T-helper 2 cell treated with Interferon-gamma antibody and Interleukin-4, amounts not matched to agents 5 μg/mL and 100 μg/mL, for 36 hours (primary cell): ENCODE results near the gene CCNT1.
A peak's percentile ranks its signal among the peaks of the same experiment; 100 is the strongest.
"Not testable (repeated sequence)": the region's sequence is repeated elsewhere in the genome, so short reads cannot be mapped to it uniquely, and the experiment has no call there.

Source experiments
- DNase-seq: peaks from one replicate; pipeline ENCODE4 v3.0.0; 2021; ENCODE audit warnings: low spot score
- H3K27ac Mint-ChIP-seq: one replicate; pipeline ENCODE4 v1.8.0; 2021; ENCODE audit warnings: mild to moderate bottlenecking, mixed read lengths
- H3K27me3 Mint-ChIP-seq: one replicate; pipeline ENCODE4 v1.8.0; 2021; ENCODE audit warnings: low read depth, mixed read lengths
- H3K36me3 Mint-ChIP-seq: one replicate; pipeline ENCODE4 v1.8.0; 2021; ENCODE audit warnings: low read depth, mixed read lengths
- H3K4me1 Mint-ChIP-seq: one replicate; pipeline ENCODE4 v1.8.0; 2021; ENCODE audit warnings: low read depth, mixed read lengths
- H3K4me3 Mint-ChIP-seq: one replicate; pipeline ENCODE4 v1.8.0; 2022; ENCODE audit warnings: mild to moderate bottlenecking, moderate library complexity, mixed read lengths
- H3K9me3 Mint-ChIP-seq: one replicate; pipeline ENCODE4 v1.8.0; 2021; ENCODE audit warnings: mixed read lengths

CCNT1 gene

DNA sequence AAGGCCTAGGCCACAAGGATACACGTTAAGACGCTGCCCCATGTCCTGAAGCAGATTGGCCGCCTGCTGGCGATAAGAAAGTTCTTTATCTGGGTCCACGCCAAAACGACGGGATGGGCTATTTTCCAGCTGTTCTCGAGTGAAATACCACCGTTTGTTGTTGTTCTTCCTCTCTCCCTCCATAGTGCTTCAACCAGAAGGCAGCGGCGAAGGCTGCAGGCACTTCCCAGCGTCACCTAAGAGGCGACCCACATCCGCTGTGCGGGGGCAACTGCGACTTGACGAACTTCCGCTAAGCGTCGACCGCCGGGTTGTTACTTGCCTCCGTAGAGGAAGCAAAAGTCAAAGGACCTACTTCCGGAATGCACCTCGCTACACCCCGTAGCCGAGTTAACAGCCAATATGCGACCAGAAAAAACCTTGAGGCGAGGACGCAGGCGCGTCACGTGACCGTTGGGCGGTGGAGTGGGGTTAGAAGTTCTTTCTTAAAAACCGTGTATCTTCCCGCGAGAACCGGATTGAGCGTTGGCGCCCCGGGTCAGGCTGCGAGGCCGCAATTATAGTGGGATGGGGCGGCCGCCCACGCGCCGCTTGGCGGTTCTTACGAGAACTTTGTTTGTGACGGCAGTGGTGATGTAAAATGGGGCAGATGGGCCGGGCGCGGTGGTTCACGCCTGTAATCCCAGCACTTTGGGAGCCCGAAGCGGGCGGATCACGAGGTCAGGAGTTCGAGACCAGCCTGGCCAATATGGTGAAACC is at the start of gene CCNT1:
Gene CCNT1 (minus strand): TSS at position 215 of the 759 bp plus-strand sequence. CDS start 32 bp downstream, at position 183.
- peaks cover 24% of the 10 kb centered on the region for H3K4me1 Mint-ChIP-seq
- H3K36me3 Mint-ChIP-seq: peaks cover 43% of the 10 kb centered on the region
- H3K4me3 Mint-ChIP-seq: peak within 1 kb of the TSS; percentile 93
- peaks cover 3% of the 10 kb centered on the region for H3K27me3 Mint-ChIP-seq
- peak within 1 kb of the TSS; percentile 100 for H3K27ac Mint-ChIP-seq
- peaks cover 11% of the 10 kb centered on the region for H3K9me3 Mint-ChIP-seq
- peak; percentile 100 for DNase-seq

DNA sequence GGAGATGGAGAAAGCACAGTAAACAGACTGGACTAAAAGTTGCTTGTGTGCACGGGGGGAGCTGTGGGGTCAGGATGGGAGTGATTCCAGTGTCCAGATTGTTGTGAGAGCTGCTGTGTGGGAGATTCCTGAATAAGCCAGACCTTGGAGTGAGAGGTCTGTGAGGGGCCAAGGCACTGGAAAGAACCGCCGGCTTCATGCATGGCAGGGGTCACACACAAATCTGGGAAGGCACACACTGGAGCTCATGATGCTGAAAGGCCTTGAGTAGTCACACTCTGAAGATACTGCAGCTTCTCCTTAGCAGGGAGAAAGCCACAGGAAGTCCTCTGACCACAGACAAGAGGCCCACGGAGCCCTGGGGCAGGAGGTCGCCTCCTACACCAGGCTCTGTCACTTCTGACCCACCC is 49.3 kb upstream of the CCNT1 start:
- Mint-ChIP-seq H3K27me3 (no peaks in the 10 kb centered on the region), H3K36me3 (no peaks in the 10 kb centered on the region), H3K9me3 (no peaks in the 10 kb centered on the region), H3K4me3 (peak overlapping the region; percentile 58), H3K4me1 (peaks cover 18% of the 10 kb centered on the region), H3K27ac (peak overlapping the region; percentile 74)
- DNase-seq: peak; percentile 61

DNA sequence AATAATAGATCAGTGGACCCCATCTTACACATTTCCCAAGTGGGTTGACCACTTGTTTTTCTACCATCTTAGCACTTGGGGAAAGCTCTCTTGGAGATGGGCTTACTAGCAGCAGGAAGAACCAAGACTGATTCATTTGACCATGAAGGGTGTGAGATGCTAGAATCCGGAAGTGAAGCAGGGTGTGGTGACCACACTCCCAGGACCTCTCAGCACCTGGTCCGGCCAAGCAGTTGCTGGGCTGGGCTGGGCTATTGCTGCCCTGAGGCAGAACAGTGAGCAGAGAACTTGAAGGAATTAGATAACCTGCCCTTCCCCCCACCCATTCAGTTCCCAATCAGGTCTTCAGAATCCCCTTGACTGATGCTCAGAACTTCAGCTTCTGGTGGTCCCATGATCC is 48.0 kb upstream of the CCNT1 start:
- H3K4me1 Mint-ChIP-seq: peaks cover 18% of the 10 kb centered on the region
- no peak overlapping the region for H3K27ac Mint-ChIP-seq
- no peaks in the 10 kb centered on the region for H3K36me3 Mint-ChIP-seq
- no peaks in the 10 kb centered on the region for H3K9me3 Mint-ChIP-seq
- no peak for DNase-seq
- H3K27me3 Mint-ChIP-seq: no peaks in the 10 kb centered on the region
- H3K4me3 Mint-ChIP-seq: no peak overlapping the region

DNA sequence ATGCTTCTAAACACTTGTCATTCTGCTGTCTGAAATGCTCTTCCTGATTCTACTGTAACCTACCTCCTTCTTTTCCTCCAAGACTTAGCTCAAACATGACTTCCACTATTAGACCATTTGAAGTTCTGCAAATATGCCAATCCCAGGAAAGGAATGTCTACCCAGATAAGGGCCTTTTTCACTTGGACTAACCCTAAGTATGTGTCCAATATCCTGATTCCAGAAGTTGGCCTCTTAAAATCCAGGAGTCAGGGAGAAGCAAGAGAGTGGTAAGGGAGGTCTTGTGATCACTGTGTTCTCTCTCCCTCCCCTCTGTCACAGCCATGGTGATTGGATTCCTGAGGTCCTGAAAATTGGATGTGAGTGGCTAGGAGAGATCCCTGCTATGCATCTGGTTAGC is 42.2 kb upstream of the CCNT1 start:
- H3K36me3 Mint-ChIP-seq: no peaks in the 10 kb centered on the region
- H3K27ac Mint-ChIP-seq: no peak overlapping the region
- no peaks in the 10 kb centered on the region for H3K4me1 Mint-ChIP-seq
- H3K4me3 Mint-ChIP-seq: no peak overlapping the region
- no peaks in the 10 kb centered on the region for H3K9me3 Mint-ChIP-seq
- no peaks in the 10 kb centered on the region for H3K27me3 Mint-ChIP-seq
- DNase-seq: no peak

DNA sequence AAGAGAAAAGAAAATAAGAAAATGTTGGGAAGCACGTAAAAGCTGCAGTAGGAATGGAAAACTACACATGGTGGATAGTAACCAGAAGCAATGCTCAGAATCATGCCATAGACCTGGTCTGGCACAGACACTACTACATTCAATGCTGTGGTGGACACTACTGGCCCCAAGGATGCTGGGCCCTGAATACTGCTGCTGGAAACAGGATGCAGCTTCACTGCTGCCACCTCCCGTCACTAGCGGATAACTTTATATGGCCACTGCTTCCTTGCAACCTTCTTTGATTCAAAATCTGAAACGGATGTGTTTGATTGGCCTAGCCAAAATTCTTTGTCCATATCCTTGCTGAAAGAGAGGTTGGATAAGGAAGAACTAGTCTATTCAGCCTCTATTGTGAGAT is 41.7 kb upstream of the CCNT1 start:
- H3K27ac Mint-ChIP-seq: no peak overlapping the region
- no peaks in the 10 kb centered on the region for H3K27me3 Mint-ChIP-seq
- DNase-seq: no peak
- H3K4me3 Mint-ChIP-seq: no peak overlapping the region
- no peaks in the 10 kb centered on the region for H3K36me3 Mint-ChIP-seq
- H3K9me3 Mint-ChIP-seq: no peaks in the 10 kb centered on the region
- H3K4me1 Mint-ChIP-seq: no peaks in the 10 kb centered on the region

DNA sequence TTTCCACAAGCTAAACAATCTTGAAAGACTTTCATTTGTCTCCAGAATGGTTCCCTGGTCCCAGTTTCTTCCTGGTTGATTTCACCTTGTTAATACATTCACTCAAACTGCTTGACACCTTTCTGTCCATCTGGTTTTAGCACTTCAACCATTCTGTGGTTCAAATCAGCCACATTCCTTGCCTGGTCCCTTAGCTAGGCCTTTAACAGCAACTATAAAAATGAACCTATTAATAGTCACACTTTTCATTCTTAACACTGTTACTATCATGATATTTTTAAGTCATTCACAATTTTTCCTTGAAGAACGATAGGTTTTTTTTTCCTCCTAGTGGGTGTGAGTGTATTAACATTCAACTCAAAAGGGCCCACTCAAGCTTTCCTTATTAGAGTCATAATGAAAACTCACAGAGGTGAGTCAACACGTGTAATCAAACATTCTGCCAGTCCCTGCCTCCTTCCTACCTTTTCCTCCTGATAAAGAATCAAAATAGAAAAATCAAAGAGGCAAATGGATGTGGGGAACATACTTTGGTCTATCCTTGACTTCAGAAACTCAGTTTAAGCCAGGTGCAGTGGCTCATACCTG is 34.4 kb upstream of the CCNT1 start:
- Mint-ChIP-seq H3K4me1 (no peaks in the 10 kb centered on the region), H3K27me3 (peaks cover 7% of the 10 kb centered on the region), H3K9me3 (no peaks in the 10 kb centered on the region), H3K27ac (no peak overlapping the region), H3K36me3 (no peaks in the 10 kb centered on the region), H3K4me3 (no peak overlapping the region)
- peak; percentile 14 for DNase-seq

DNA sequence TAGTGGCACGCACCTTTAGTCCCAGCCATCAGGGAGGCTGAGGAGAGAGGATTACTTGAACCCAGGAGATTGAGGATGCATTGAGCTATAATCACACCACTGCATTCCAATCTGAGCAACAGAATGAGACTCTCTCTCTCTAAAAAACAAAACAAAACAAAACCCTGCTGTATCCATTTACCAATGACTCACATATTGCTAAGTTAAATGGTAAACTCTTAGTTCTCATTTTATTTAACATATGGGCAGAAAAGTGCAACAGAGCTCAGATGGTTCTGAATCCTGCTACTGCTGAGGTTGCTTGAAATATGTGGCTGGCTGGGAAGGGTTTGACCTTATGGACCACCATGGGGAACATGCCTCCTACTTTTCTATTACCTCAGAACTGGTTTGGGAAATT is 33.7 kb upstream of the CCNT1 start:
- H3K27ac Mint-ChIP-seq: no peak overlapping the region
- H3K27me3 Mint-ChIP-seq: peaks cover 7% of the 10 kb centered on the region
- DNase-seq: no peak
- H3K4me1 Mint-ChIP-seq: no peaks in the 10 kb centered on the region
- no peak overlapping the region for H3K4me3 Mint-ChIP-seq
- no peaks in the 10 kb centered on the region for H3K9me3 Mint-ChIP-seq
- no peaks in the 10 kb centered on the region for H3K36me3 Mint-ChIP-seq

DNA sequence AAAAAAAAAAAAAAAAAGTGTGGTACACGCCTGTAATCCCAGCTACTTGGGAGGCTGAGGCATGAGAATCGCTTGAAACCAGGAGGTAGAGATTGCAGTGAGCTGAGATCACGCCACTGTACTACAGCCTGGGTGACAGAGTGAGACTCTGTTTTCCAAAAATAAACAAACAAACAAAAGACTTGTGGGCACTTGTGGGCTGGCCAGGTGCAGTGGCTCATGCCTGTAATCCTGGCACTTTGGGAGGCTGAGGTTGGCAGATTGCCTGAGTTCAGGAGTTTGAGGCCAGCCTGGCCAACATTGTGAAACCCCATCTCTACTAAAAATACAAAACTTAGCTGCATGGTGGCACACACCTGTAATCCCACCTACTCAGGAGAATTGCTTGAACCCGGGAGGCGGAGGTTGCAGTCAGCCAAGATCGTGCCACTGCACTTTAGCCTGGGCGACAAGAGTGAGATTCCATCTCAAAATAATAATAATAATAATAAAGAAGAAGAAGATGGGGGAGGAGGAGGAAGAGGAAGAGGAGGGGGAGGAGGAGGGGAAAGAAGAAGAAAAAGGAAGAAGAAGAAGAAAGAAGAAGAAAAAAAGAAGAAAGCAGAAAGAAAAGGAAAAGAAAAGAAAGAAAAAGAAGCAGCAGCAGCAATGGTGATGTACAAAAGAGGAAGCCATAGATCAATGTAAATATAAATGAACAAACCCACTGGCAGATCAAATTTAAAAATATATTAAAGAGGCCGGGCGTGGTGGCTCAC is 27.9 kb upstream of the CCNT1 start:
- H3K4me3 Mint-ChIP-seq: no peak overlapping the region
- peaks cover 20% of the 10 kb centered on the region for H3K27me3 Mint-ChIP-seq
- no peaks in the 10 kb centered on the region for H3K9me3 Mint-ChIP-seq
- H3K27ac Mint-ChIP-seq: no peak overlapping the region
- no peaks in the 10 kb centered on the region for H3K4me1 Mint-ChIP-seq
- no peak for DNase-seq
- no peaks in the 10 kb centered on the region for H3K36me3 Mint-ChIP-seq

DNA sequence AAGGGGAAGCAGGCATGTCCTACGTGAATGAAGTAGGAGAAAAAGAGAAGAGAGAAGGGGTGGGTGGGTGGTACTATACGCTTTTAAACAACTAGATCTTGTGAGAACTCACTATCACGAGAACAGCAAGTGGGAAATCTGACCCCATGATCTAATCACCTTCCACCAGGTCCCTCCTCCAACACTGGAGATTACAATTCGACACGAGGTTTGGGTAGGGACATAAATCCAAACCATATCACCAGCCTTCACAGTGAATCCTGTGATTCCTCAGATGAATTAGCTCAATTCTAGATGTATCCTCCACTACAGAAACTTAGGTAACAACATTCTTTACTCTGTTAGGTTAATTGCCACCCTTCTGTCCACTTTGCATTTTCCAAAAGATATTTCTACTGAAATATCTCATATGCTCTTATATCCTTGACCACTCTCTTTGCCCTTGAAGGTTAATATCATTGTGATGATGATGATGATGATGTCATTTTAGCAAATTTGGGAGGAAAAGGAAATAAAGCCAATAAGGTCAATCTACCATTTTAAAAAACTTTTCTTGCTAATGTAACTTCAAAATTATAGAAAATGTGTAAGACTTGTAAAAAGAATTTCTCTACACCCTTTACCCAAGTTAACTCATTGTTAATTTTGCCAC is 23.2 kb upstream of the CCNT1 start:
- DNase-seq: no peak
- H3K27me3 Mint-ChIP-seq: peaks cover 26% of the 10 kb centered on the region
- no peak overlapping the region for H3K4me3 Mint-ChIP-seq
- H3K27ac Mint-ChIP-seq: no peak overlapping the region
- H3K36me3 Mint-ChIP-seq: no peaks in the 10 kb centered on the region
- H3K4me1 Mint-ChIP-seq: no peaks in the 10 kb centered on the region
- H3K9me3 Mint-ChIP-seq: no peaks in the 10 kb centered on the region

DNA sequence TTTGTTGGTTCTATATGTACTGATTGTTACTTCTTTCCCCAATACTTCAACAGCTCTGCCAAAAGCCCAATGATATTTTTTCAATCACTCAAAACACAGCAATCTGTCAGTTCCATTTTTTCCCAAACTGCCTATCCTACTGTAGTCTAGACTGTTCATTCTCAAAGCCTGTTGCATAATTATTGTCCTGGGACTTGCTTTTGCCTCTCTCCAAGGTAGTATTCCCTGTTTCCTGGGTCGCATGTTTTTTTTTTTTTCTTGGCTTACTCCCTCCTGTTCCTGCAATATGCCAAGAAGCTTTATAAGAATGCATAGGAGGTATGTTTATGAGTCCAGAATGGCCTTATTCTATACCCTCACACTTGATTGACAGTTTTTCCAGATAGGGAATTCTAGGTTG is 19.9 kb upstream of the CCNT1 start:
- H3K4me3 Mint-ChIP-seq: no peak overlapping the region
- no peak for DNase-seq
- H3K4me1 Mint-ChIP-seq: no peaks in the 10 kb centered on the region
- H3K9me3 Mint-ChIP-seq: no peaks in the 10 kb centered on the region
- H3K36me3 Mint-ChIP-seq: no peaks in the 10 kb centered on the region
- H3K27ac Mint-ChIP-seq: no peak overlapping the region
- peaks cover 24% of the 10 kb centered on the region for H3K27me3 Mint-ChIP-seq

DNA sequence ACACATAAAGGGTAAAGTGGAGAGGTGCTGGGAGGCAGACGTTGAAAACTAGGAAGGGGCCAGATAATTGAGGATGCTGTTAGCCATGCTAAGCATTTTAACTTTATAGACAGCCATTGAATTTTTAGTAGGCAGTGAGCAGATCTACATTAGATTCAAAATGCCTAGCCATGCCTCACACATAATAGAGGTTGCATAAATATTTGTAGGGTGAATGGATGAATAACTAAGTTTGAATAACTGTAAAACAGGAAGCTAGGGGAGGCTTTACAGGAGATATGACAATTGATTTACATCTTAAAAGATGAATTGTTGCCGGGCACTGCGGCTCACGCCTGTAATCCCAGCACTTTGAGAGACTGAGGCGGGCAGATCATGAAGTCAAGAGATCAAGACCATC is 12.3 kb upstream of the CCNT1 start:
- no peak for DNase-seq
- Mint-ChIP-seq H3K27me3 (peaks cover 5% of the 10 kb centered on the region), H3K9me3 (no peaks in the 10 kb centered on the region), H3K36me3 (no peaks in the 10 kb centered on the region), H3K4me1 (no peaks in the 10 kb centered on the region), H3K27ac (no peak overlapping the region), H3K4me3 (no peak overlapping the region)

DNA sequence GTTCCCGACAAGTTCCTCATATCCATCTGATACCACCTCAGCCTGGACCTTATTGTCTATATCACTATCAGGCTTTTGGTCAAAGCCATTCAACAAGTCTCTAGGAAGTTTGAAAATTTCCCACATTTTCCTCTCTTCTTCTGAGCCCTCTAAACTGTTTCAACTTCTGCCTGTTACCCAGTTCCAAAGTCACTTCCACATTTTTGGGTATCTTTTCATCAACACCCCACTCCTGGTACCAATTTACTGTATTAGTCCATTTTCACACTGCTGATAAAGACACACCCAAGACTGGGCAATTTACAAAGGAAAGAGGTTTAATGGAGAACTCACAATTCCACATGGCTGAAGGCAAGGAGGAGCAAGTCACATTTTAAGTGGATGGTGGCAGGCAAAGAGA is 4.2 kb upstream of the CCNT1 start:
- not testable (repeated sequence) for H3K27ac Mint-ChIP-seq, DNase-seq, H3K27me3 Mint-ChIP-seq, H3K4me1 Mint-ChIP-seq, H3K4me3 Mint-ChIP-seq
- Mint-ChIP-seq H3K9me3 (peaks cover 11% of the 10 kb centered on the region), H3K36me3 (peaks cover 19% of the 10 kb centered on the region)

DNA sequence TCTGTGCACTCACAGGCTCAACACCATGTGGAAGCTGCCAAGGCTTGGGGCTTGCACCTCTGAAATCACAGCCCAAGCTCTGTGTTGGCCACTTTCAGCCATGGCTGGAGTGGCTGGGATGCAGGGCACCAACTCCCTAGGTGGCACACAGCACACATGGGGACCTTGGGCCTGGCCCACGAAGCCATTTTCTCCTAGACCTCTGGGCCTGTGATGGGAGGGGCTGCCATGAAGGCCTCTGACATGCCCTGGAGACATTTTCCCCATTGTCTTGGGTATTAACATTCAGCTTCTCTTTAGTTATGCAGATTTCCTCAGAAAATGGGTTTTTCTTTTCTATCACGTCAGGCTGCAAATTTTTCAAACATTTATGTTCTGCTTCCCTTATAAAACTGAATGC is 3.7 kb upstream of the CCNT1 start:
- not testable (repeated sequence) for H3K4me3 Mint-ChIP-seq, H3K27me3 Mint-ChIP-seq, DNase-seq, H3K27ac Mint-ChIP-seq, H3K4me1 Mint-ChIP-seq
- peaks cover 21% of the 10 kb centered on the region for H3K36me3 Mint-ChIP-seq
- H3K9me3 Mint-ChIP-seq: peaks cover 11% of the 10 kb centered on the region

DNA sequence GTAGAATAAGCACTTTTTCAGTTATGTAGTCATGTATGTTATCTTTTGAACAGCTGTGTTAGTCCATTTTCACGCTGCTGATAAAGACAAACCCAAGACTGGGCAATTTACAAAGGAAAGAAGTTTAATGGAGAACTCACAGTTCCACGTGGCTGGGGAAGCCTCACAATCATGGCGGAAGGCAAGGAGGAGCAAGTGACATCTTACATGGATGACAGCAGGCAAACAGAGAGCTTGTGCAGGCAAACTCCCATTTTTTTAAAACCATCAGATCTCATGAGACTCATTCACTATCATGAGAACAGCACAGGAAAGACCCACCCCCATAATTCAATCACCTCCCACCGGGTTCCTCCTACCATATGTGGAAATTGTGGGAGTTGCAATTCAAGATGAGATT is 2.5 kb upstream of the CCNT1 start:
- Mint-ChIP-seq H3K4me1 (peaks cover 16% of the 10 kb centered on the region), H3K9me3 (peaks cover 11% of the 10 kb centered on the region), H3K36me3 (peaks cover 30% of the 10 kb centered on the region)
- H3K4me3 Mint-ChIP-seq, H3K27ac Mint-ChIP-seq, H3K27me3 Mint-ChIP-seq, DNase-seq: not testable (repeated sequence)
